ENCODE measurements around the gene CNR2.
"Not testable (repeated sequence)": the region's sequence is repeated elsewhere in the genome, so short reads cannot be mapped to it uniquely, and the experiment has no call there.

The CNR2 gene

DNA sequence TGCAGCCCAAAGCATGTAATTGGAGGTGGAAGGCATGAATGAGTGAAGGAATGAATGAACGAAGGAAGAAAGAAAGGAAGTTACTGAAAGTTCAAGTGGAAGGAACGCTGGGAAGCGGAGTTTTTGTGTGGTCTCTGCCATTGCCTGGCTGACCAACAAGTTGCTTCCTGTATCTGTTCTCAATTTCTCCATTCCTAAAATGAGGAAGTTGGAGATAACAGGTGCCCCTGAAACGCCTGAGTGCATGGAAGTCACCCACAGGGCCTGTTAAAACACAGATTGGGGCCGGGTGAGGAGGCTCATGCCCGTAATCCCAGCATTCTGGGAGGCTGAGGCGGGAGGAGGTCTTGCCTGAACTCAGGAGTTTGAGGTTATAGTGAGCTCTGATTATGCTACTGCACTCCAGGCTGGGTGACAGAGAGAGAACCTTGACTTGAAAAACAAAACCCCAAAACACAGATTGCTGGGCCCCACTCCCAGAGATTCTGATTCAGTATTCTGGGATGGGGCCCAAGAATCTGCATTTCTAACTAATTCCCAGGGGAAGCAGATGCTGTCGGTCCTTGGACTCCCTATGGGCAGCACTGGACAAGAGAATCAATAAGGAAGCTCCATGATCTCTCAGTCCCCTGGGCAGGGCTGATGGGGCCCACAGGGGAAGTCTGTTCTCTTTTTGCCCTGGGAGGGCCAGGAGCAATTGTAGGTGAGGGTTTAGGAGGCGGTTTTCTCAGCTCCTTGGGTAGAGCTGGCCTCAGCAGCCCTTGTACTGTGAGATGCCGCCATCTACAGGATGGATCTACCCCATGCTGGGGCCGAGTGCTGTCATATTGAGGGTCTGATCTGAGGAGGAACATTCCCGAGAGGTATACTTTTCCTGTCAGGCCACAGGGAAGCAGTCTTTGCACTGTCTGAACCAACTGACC lies 3.3 kb upstream of the CNR2 start:
- DNase-seq (ENCODE audit: low spot score): peak; percentile 87

DNA sequence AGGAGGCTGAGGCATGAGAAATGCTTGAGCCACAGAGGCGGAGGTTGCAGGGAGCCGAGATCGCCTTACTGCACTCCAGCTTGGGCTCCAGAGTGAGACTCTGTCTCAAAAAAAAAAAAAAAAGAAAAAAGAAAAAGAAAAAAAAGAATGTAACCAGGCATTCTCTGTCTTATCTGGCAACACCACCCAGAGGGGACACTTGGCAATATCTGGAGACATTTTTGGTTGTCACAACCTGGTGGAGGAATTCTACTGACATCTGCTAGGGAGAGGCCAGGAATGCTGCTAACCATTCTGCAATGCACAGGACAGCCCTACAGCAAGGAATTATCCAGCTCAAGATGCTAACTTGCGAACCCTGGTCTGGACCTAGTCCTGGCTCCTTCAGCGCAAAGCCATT lies 2.3 kb upstream of the CNR2 start:
- DNase-seq (ENCODE audit: low spot score): no peak

DNA sequence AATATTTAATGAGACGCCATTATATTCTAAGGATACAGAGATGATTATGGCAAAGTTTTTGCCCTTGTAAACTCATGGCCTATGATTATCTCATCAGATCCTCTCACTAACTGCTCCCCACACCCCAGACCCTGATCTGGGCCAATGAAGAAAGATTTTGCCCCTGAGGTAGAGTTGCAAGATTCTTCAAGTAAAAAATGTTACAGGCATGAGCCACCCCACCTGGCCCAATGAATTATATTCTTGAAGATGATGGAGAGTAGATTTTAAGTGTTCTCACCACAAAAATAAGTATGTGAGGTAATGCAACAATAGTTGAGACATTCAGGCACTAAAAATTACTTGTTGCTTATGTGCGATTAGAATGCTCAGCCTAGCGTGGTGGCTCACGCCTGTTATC lies 1.8 kb upstream of the CNR2 start:
- DNase-seq (ENCODE audit: low spot score): peak; percentile 25

DNA sequence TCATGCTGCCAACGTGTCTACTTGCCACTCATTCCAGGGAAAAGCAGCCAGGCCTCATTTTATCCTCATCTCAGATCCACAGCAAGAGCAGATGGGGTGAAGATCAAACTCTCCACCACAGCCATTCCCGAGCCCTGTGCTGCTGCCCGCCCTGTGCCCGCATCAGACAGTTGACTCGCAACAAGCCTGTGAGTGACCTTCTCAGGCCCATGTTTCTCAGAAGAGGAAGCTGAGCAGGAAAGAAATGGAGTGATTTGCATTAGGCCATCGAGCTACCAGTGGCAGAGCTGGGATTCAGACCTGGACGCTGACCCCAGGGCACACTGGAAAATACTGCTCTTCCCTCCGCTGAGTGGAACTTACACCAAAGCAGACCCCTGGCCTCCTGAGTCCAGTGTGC lies 1.2 kb downstream of the CNR2 start:
- no peak for DNase-seq (ENCODE audit: low spot score)

DNA sequence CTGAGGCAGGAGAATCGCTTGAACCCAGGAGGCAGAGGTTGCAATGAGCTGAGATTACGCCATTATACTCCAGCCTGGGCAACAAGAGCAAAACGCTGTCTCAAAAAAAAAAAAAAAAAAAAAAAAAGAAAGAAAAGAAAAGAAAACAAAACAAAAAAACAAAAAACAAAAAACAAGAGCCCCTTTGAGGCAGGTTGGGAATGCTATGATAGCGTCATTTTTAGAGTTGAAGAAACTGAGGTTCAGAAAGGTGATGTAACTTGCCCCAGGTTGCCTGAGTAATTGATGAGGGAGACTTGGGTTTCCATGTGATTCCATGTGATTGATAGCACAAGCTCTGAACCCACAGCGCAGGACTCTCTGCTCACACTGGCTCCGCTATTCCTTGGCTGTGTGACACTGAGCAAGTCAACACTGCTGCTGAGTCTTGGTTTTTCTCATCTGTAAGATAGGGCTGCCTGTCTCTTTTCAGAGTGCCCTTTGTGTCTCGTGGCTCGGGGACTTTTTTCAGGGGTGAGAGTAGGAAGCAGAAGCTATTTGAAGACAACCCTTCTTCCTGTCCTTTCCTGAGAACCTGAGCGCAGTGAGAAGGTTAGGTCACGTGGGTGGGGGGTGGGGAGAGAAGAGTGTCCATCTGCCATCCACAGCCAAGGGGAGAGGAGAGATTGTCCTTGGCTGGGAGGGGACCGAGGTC lies 2.5 kb downstream of the CNR2 start:
- peak; percentile 52 for DNase-seq (ENCODE audit: low spot score)

DNA sequence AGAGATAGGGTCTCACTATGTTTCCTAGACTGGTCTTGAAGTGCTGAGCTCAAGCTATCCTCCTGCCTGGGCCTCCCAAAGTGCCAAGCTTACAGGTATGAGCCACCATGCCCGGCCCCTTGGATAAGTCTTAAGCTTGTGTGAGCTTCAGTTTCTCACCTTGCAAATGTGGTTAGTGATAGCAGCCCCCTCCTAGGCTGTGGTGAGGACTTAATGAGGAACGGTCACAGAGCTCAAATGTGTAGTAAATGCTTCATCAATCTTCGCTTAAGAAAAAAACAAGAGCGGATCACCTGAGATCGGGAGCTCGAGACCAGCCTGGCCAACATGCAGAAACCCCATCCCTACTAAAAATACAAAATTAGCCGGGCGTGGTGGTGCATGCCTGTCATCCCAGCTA lies 3.0 kb downstream of the CNR2 start:
- no peak for DNase-seq (ENCODE audit: low spot score)

DNA sequence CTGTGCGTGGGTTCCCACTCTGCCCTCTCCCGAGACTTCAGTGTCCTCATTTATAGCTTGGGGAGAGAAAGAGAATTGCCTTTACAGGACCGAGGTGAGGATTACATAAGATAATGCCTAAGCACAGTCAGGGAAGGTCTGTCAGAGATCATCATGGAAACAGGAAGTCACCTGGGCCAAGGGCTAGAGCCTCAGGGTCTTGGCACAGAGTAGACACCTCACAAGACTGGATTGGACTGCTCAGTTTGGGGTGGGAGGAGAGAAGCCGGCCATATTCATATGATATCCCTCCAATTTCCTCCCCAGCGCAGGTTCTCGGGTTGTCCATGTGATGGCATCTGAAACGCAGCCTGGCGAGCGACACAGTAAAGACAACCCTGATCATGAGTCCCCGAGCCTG lies 3.8 kb downstream of the CNR2 start:
- DNase-seq (ENCODE audit: low spot score): peak; percentile 62

DNA sequence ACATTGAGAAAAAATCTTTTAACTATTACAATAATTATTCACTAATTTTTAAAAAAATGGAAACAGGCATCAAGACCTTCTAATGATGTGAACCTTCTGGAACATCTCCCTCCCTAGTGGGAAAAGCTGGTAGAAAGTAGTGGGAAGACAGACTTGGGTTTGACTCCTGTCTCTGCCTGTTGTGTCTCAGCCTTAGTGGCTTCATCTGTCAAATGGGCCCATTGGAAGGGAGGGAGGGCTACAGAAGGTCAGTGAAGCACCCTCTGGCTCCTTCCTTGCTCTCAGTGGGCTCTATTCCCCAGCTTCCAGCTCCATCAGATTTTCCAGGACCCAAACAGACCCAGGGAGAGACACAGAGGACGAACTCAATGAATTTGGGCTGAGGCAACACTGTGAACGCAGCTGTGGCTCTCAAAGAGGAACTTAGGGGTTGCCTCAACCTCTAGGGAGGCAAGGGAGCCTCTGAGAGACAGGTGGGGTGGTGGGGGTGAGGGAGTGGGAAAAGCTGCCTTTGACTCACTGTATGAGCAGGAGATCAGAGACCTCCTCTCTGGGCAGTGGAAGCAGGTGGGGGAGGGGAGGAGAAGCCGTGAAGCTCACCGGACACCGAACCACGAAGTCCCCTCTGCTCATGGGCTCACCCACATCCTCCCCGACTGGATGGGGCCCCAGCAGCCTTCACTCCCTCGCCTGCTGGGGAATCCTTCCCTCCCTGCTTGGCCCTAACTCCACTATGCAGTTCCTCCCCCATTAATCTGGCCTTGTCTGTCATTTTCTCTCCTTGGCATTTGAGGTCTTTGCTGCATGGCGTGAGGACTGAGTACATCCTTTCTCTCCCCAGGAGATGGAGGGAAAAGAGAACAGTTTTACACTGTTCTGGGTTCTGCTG lies 4.5 kb downstream of the CNR2 start:
- peak; percentile 85 for DNase-seq (ENCODE audit: low spot score)

DNA sequence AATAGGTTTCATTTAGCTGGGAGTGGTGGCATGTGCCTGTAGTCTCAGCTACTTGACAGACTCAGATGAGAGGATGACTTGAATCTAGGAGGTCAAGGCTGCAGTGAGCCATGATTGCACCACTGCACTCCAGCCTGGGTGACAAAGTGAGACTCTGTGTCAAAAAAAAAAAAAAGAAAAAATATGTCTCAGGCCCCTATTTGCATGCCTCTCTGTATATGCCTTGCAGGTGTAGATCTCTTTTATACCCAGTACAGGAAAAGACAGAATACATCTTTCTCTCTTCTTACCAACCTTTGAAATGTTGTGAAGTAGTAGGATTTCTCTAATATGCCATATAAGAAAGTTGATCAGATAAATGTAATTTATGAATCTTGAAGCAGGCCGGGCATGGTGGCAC lies 6.4 kb downstream of the CNR2 start:
- DNase-seq (ENCODE audit: low spot score): peak; percentile 45

DNA sequence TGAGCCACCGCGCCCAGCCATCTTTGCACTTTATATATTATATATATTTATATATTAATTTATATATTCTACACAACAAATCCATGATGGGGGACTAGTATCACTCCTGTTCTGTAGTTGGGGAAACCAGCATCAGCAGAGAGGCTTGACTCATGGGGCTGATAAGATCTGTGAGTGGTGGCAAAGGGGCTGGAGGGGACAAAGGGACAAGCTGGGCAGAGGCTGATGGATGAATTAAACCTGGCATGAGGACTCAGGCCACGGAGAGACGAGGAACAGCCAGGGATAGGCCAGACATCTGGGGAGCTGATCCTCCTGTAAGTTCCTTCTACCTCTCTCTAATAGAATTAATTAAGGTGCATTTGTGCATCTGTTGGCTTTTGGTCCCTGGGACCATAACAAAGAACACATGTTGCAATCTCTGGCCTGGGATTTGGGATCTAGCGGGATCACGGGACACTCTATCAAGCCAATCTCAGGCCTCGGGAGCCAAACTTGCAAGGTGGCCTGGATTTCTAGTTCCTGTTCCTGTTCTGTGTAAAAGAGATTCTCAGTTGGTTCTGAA lies 7.6 kb downstream of the CNR2 start:
- DNase-seq (ENCODE audit: low spot score): no peak

DNA sequence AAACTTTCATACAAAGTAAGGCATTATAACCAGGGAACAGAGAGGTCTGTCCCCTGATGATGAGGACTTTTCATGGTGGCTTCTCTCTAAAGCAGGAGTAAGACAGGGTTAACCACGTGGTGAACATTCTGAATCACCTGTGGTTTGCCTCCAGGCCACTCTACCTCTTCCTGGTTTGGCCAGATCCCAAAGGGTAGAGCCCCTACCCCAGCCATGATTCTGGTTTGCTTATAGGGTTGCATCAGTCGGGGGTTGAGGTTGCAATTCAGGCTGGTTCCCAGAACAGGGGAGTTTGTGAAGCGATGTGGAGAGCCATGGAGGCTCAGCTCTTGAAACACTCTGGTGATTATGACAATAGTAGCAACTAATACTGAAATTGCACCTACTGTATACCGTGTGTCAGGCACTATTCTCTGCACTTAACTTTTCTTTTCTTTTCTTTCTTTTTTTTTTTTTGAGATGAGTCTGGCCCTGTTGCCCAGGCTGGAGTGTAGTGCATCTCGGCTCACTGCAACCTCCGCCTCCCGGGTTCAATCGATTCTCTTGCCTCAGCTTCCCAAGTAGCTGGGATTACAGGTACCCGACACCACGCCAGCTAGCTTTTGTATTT lies 8.3 kb downstream of the CNR2 start:
- no peak for DNase-seq (ENCODE audit: low spot score)

DNA sequence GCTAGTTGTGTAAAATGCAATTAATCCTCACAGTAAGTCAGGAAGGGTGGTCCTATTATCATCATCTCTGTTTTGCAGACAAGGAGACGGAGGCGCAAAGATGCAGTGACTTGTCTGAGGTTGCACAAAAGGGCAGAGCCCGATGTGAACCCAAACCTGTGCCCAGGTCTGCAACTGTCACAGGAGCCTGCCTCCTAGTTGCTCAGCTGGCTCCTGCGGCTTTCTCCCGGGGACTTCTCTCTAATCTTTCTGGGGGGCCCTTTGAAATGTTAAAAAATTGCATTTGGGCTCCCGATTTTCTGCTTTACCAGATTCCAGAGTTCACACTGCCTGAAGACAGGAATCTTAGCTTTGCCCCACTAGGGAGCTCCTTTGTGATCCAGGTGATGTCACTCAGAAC lies 9.4 kb downstream of the CNR2 start:
- DNase-seq (ENCODE audit: low spot score): no peak

DNA sequence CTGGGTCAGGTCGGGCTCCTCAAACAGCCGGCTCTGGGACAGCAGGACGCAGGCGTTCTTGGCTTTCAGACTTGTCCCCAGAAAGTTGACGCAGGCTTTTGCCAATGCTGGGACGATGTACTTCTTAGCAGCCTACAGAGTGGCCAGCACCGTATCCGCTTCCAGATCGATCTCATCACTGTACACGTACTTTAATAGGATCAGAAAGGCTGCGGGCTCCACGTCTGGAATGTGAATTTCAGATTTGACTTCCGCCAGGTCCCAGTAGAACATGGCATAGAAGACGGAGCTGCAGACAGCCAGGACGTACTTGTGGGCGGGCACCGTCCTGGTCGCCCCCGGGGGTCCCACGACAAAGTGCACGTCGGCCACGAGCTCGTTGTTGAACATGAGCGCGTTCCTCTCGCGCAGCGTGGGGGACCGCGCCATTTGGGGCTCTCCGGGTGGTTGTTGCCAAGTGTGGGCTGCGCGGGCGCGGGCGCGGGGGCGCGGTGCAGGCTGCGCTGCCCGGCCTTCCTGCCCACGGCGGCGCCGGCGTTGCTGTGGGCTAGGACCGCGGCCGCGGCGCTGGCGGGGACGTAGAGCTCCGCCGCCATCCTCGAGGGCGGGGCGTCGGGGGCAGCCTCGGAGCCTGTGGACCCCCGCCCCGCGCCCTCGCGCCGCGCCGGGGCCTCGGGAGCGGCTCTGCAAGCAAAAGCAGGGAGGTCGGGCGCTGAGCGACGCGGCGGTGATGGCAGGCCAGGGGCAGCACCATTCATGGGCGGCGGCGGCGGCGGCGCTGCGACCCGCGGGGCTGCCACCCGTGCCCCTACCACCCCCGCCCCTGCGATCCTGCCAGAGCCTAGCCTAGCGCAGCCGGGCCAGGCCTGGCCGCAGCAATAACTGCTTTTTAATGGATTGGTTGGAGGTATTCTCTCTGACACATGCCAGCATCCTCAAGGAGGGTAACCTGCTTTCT lies 10.6 kb downstream of the CNR2 start:
- DNase-seq (ENCODE audit: low spot score): no peak

DNA sequence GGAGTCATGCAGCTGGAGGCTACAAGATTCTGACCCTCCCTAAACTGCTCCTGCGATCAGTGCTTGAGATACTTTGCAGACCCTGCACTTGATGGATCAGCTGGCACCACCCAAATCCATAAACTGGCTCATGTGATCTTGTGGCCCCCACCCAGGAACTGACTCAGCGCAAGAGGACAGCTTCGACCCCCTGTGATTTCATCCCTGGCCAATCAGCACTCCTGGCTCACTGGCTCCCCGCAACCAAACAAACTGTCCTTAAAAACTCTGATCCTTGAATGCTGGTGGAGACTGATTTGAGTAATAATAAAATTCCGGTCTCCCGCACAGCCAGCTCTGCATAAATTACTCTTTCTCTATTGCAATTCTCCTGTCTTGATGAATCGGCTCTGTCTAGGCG lies 13.1 kb downstream of the CNR2 start:
- not testable (repeated sequence) for DNase-seq (ENCODE audit: low spot score)

DNA sequence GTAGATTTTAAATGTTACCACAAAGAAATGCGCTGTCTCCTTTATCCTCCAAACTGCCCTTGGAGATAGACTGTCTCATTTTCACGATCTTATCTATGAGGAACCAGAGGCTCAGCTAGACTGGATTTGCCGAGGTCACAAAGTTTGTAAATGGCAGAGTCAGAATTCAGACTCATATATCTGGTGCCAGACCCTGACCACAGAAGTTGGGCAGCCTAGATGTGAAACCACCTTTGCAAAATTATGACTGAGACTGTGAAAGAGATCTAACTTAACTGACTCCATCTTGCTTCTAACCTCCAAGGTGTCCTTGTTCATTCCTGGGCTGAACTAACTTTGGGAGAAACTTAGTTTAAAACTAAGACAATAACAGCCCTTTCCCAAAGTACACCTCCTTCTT lies 14.1 kb downstream of the CNR2 start:
- no peak for DNase-seq (ENCODE audit: low spot score)

DNA sequence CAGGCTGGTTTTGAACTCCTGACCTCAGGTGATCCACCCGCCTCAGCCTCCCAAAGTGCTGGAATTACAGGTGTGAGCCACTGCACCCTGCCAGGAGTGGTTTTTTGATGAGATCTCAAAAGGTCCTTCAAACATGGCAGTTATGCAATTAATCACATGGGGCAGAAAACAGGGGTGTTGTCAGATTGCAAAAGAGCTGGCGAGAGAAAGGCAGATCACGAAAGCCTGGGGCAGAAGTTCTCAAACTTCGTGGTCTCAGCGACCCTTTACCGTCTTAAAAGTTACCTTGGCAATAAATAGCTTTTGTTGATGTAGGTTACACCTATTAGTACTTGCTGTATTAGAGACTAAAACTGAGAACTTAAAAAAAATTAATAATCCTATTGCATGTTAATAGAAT lies 16.1 kb downstream of the CNR2 start:
- DNase-seq (ENCODE audit: low spot score): no peak

DNA sequence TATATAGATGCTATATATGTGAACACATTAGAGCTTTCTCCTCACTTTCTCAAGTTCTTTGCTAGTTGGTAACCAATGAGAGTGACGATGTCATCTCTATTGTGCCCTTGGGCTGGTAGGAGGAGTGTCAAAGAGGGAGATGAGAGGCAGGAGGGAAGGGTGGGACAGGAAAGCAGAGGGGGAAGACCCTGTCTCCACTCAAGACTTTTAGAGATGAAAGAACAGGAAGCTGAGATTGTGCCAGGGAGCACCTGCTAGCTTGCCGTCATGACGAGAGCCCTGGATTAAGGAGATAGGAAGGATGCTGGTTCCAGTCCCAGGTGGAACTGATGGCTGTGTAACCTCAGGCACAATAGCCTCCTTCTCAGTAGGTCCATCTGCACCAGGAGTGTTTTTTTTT lies 16.7 kb downstream of the CNR2 start:
- no peak for DNase-seq (ENCODE audit: low spot score)

DNA sequence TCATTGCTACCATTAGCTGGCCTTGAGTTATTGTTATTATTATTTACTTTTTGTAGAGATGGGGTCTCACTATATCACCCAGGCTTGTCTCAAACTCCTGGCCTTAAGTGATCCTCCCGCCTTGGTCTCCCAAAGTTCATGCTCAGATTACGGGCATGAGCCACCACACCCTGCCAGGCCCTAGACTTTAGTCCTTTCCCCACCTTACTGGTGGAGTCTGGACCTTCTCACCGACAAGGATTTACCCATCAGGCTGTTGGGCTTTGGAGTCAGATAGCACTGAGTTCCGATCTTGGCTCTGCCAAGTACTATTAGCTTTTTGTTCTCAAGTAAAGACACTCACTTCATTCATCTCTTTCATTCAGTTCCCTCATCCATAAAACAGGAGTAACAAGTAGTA lies 17.2 kb downstream of the CNR2 start:
- no peak for DNase-seq (ENCODE audit: low spot score)

DNA sequence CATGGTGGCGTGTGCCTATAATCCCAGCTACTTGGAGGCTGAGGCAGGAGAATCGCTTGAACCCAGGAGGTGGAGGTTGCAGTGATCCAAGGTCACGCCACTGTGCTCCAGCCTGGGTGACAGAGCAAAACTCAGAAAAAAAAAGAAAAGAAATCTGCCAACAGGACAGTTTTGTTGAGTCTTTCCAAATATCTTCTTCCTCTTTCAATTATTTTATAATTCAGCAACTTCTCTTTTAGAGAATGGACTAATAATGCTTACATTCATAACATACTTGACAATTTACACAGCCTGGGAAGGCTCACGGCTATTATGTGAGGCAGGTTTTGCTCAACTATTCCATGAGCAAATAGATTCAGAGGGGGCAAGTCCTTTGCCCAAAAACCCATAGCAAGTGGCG lies 18.1 kb downstream of the CNR2 start:
- no peak for DNase-seq (ENCODE audit: low spot score)

DNA sequence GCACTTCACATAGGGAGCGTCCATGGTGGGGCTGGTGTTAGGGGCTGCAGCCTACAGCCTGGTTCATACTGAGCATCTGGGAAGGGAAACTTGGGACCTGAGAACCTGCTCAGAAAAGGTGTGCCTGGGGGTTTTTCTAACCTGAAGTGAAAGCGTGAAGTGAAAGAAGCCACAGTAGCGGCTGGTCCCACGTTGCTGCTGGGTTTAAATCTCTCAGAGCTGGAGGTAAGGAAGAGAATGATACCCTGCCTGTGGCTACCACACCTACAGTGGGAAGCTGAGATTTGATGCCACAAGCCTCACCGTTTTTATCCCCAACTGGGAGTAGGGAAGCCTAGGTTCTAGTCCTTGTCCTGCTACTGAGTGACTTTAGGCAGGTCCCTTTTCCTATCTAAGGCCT lies 24.1 kb downstream of the CNR2 start:
- DNase-seq (ENCODE audit: low spot score): no peak

DNA sequence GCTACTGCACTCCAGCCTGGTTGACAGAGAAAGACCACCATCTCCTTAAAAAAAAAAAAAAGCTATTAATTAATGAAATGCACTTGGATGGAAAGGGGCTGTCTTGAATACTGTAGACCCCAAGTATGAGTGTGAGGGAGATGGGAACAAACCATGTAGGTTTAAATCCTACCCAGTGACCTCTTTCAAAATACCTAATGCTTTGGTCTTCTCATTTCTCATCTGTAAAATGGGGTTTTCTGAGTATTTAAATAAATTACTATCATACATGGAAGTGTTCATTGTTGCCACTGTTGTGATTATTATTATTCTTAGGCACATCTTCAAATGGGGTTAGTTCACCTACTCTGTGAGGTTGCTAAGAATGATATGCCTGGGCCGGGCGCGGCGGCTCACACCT lies 27.9 kb downstream of the CNR2 start:
- no peak for DNase-seq (ENCODE audit: low spot score)

Measured in NAMALWA (cell line).